ENCODE measurements around the gene ANO2. TPM values are rescaled to one million over a fixed set of nuclear protein-coding genes. Genes with fewer than 3 reads are reported as not detected.

ANO2 gene
- total and polyA plus RNA-seq, 2 donors (not counting 3 experiments of a cell fraction or from before 2014, with no cell fraction given) = 15.4 to 65.0 TPM

- ChIA-PET POLR2A (no interaction called here), CTCF (no interaction called here)
- H2AFZ ChIP-seq (ENCODE audit: low read depth, low read length) = no peak overlapping the region
- no peak overlapping the region for H3K4me3 ChIP-seq (replicated peaks in 1 of 3; ENCODE audit: insufficient read depth in 1 of 3, low read depth in 1 of 3, low read length in 3 of 3)
- dilution Hi-C loops (cut with MboI; ENCODE audit: extremely low pct_ligation_motif_present, low sequenced_read_pairs) = no loop called here
- intact Hi-C loops (cut with micrococcal nuclease) = no loop called here
- H3K4me1 ChIP-seq (ENCODE audit: control insufficient read depth, extremely low read depth, insufficient read depth, low read length) = no peaks in the 10 kb centered on the region
- no peaks in the 10 kb centered on the region for H3K79me2 ChIP-seq (ENCODE audit: control insufficient read depth, insufficient read depth, low read length)
- no peaks in the 10 kb centered on the region for H3K9me3 ChIP-seq (replicated peaks; ENCODE audit: control insufficient read depth, insufficient read depth, low read length)
- FAIRE-seq (peak; percentile 28), DNase-seq (ENCODE audit: low read depth, low spot score) (no peak)
- no peak overlapping the region for H3K4me2 ChIP-seq (ENCODE audit: insufficient read depth, low read length)
- no peak overlapping the region for H3K27ac ChIP-seq (ENCODE audit: insufficient read depth, low read depth, low read length)
- TF ChIP-seq GATA2 (IDR thresholded peaks at IDR 0.05; ENCODE audit: insufficient read depth, insufficient read length, low read depth, low read length) = no peak
- no peak for TF ChIP-seq CTCF (IDR thresholded peaks at IDR 0.05; ENCODE audit: extremely low read depth in 1 of 2, insufficient read depth in 1 of 2, low read depth in 1 of 2, low read length in 2 of 2)
- no peak for TF ChIP-seq MYC (IDR thresholded peaks at IDR 0.05; ENCODE audit: low read depth, low read length)
- no peak overlapping the region for H3K9ac ChIP-seq (replicated peaks; ENCODE audit: extremely low read depth, insufficient read depth, low read length)
- no TSS peak for BruUV-seq (replicated peaks)
- H3K9me1 ChIP-seq (replicated peaks; ENCODE audit: control insufficient read depth, extremely low read depth, insufficient read depth, low read length) = no peaks in the 10 kb centered on the region
- peaks cover 4 to 11% of the 10 kb centered on the region in 2 experiments for H3K36me3 ChIP-seq (ENCODE audit: control insufficient read depth in 2 of 2, extremely low read depth in 1 of 2, insufficient read depth in 2 of 2, low read length in 2 of 2)
- peaks cover 8% of the 10 kb centered on the region for H4K20me1 ChIP-seq (replicated peaks; ENCODE audit: control insufficient read depth, extremely low read depth, insufficient read depth, low read length)
- H3K27me3 ChIP-seq (ENCODE audit: control insufficient read depth in 2 of 2, insufficient read depth in 2 of 2, low read length in 2 of 2) = no peaks in the 10 kb centered on the region
Measured at GRCh38 chr12:5881101-5881606, 63.9 kb downstream of the ANO2 start.

- no peaks in the 10 kb centered on the region for H3K27me3 ChIP-seq (ENCODE audit: control insufficient read depth in 2 of 2, insufficient read depth in 2 of 2, low read length in 2 of 2)
- H3K27ac ChIP-seq (ENCODE audit: insufficient read depth, low read depth, low read length) = no peak overlapping the region
- no peaks in the 10 kb centered on the region for H3K79me2 ChIP-seq (ENCODE audit: control insufficient read depth, insufficient read depth, low read length)
- no peaks in the 10 kb centered on the region for H3K9me3 ChIP-seq (replicated peaks; ENCODE audit: control insufficient read depth, insufficient read depth, low read length)
- dilution Hi-C loops (cut with MboI; ENCODE audit: extremely low pct_ligation_motif_present, low sequenced_read_pairs) = no loop called here
- no peaks in the 10 kb centered on the region for H3K4me1 ChIP-seq (ENCODE audit: control insufficient read depth, extremely low read depth, insufficient read depth, low read length)
- intact Hi-C loops (cut with micrococcal nuclease) = no loop called here
- H3K36me3 ChIP-seq (ENCODE audit: control insufficient read depth in 2 of 2, extremely low read depth in 1 of 2, insufficient read depth in 2 of 2, low read length in 2 of 2) = peaks cover 4 to 12% of the 10 kb centered on the region in 2 experiments
- no peak for TF ChIP-seq MYC (IDR thresholded peaks at IDR 0.05; ENCODE audit: low read depth, low read length)
- no peak for TF ChIP-seq POLR2A (IDR thresholded peaks at IDR 0.05; ENCODE audit: low read depth, low read length)
- TF ChIP-seq MAX (IDR thresholded peaks at IDR 0.05; ENCODE audit: insufficient read depth, insufficient read length) = no peak
- TF ChIP-seq JUN (IDR thresholded peaks at IDR 0.05; ENCODE audit: borderline replicate concordance, insufficient read depth, insufficient read length, low read depth) = no peak
- no peak for TF ChIP-seq EZH2 (IDR thresholded peaks at IDR 0.05; ENCODE audit: borderline replicate concordance, low read depth, low read length, severe bottlenecking)
- TF ChIP-seq CTCF (IDR thresholded peaks at IDR 0.05; ENCODE audit: extremely low read depth in 1 of 2, insufficient read depth in 1 of 2, low read depth in 1 of 2, low read length in 2 of 2) = no peak
- no peak for TF ChIP-seq POLR2AphosphoS5 (IDR thresholded peaks at IDR 0.05; ENCODE audit: insufficient read depth, low read depth, low read length)
- TF ChIP-seq GATA2 (IDR thresholded peaks at IDR 0.05; ENCODE audit: insufficient read depth, insufficient read length, low read depth, low read length) = no peak
- TF ChIP-seq FOS (IDR thresholded peaks at IDR 0.05; ENCODE audit: borderline replicate concordance, insufficient read depth, low read length) = no peak
- no peak for FAIRE-seq
- H2AFZ ChIP-seq (ENCODE audit: low read depth, low read length) = no peak overlapping the region
- ChIA-PET POLR2A (no interaction called here), CTCF (no interaction called here)
- H3K4me2 ChIP-seq (ENCODE audit: insufficient read depth, low read length) = no peak overlapping the region
- H3K4me3 ChIP-seq (replicated peaks in 1 of 3; ENCODE audit: insufficient read depth in 1 of 3, low read depth in 1 of 3, low read length in 3 of 3) = no peak overlapping the region
- no peak overlapping the region for H3K9ac ChIP-seq (replicated peaks; ENCODE audit: extremely low read depth, insufficient read depth, low read length)
- no peaks in the 10 kb centered on the region for H3K9me1 ChIP-seq (replicated peaks; ENCODE audit: control insufficient read depth, extremely low read depth, insufficient read depth, low read length)
- peaks cover 17% of the 10 kb centered on the region for H4K20me1 ChIP-seq (replicated peaks; ENCODE audit: control insufficient read depth, extremely low read depth, insufficient read depth, low read length)
- no peak for DNase-seq (ENCODE audit: low read depth, low spot score)
- no TSS peak for BruUV-seq (replicated peaks)
Measured at GRCh38 chr12:5875851-5876250, 69.2 kb downstream of the ANO2 start.
